CD4-positive, alpha-beta T cell (primary cell): Measurements from ENCODE around the gene ZBTB6. TPM values are rescaled to one million over a fixed set of nuclear protein-coding genes. Genes with fewer than 3 reads are reported as not detected.

Experiments
- ATAC-seq: fragments of 200-7000 bp; cut with Tn5 transposase; one replicate; pipeline ENCODE4 v1.10.0; 2022; ENCODE audit warnings: mild to moderate bottlenecking; ENCODE audit not compliant: poor library complexity
- CTCF ChIA-PET: fragments of 350-600 bp; sonication (Branson Sonifier 250); formaldehyde crosslinking; loops from one replicate; lab custom pipeline; 2021; ENCODE audit warnings: antibody characterized with exemption, inconsistent platforms; lab: Charles Lee
- POLR2A ChIA-PET: fragments of 350-600 bp; sonication (Branson Sonifier 250); formaldehyde crosslinking; loops from one replicate; lab custom pipeline; 2021; ENCODE audit warnings: antibody characterized with exemption, inconsistent platforms; lab: Charles Lee
- DNase-seq, 14 experiments: peaks; one replicate each; pipeline ENCODE4 v3.0.0-alpha.2; 2013 to 2020; ENCODE audit warnings: mixed read lengths in 2 of 14
- H3K27ac ChIP-seq, 2 donors: one replicate each; pipeline versions ENCODE4 v1.5.1 to v1.7.0; 2013; ENCODE audit warnings: low read length in 2 of 2, low read depth in 1 of 2, mild to moderate bottlenecking in 1 of 2
- H3K27me3 ChIP-seq, 2 experiments: 1 replicate in 1 of 2; 2 replicates in 1 of 2; pipeline versions ENCODE4 v1.6.1 to v1.7.0; 2013; ENCODE audit warnings: low read length in 2 of 2, control low read depth in 1 of 2, mild to moderate bottlenecking in 1 of 2, moderate library complexity in 1 of 2; ENCODE audit not compliant: insufficient read depth in 2 of 2, control insufficient read depth in 1 of 2
- H3K36me3 ChIP-seq: one replicate; pipeline ENCODE4 v1.6.1; 2013; ENCODE audit warnings: low read length, control low read depth; ENCODE audit not compliant: insufficient read depth
- H3K4me1 ChIP-seq: one replicate; pipeline ENCODE4 v1.6.1; 2013; ENCODE audit warnings: low read length, control low read depth; ENCODE audit not compliant: insufficient read depth
- H3K4me3 ChIP-seq: one replicate; pipeline ENCODE4 v1.5.1; 2013; ENCODE audit warnings: mild to moderate bottlenecking, low read length, moderate library complexity
- H3K9me3 ChIP-seq, 2 experiments: 1 replicate in 1 of 2; 2 replicates in 1 of 2; pipeline versions ENCODE4 v1.6.1 to v1.7.0; 2013; ENCODE audit warnings: low read length in 2 of 2, mild to moderate bottlenecking in 2 of 2, control low read depth in 1 of 2, moderate library complexity in 1 of 2; ENCODE audit not compliant: control insufficient read depth in 1 of 2, insufficient read depth in 1 of 2
- H3K27ac Mint-ChIP-seq: one replicate; pipeline ENCODE4 v1.8.0; 2020; ENCODE audit warnings: mixed read lengths
- H3K27me3 Mint-ChIP-seq: one replicate; pipeline ENCODE4 v1.8.0; 2021; ENCODE audit warnings: mixed read lengths
- H3K36me3 Mint-ChIP-seq: one replicate; pipeline ENCODE4 v1.8.0; 2021; ENCODE audit warnings: low read depth, mixed read lengths
- H3K4me1 Mint-ChIP-seq: one replicate; pipeline ENCODE4 v1.8.0; 2021; ENCODE audit warnings: low read depth, mixed read lengths
- H3K4me3 Mint-ChIP-seq: one replicate; pipeline ENCODE4 v1.8.0; 2020; ENCODE audit warnings: mild to moderate bottlenecking, mixed read lengths
- H3K9me3 Mint-ChIP-seq: one replicate; pipeline ENCODE4 v1.8.0; 2020; ENCODE audit warnings: mixed read lengths
- CTCF ChIP-seq: fragments of 200-600 bp; IDR thresholded peaks from one replicate; pipeline ENCODE4 v1.8.0; 2022; ENCODE audit warnings: antibody characterized with exemption, mild to moderate bottlenecking
- intact Hi-C, 2 experiments: fragments of 100-400 bp; cut with DNase I in 1 of 2; cut with micrococcal nuclease in 1 of 2; formaldehyde crosslinking; loops; one replicate each; pipeline versions ENCODE4 v1.15.1 to v1.9.0; 2023 to 2025; cut with DNase I, micrococcal nuclease
- total RNA-seq, 174 experiments: library from RNA in 2 of 174; stranded (reverse) in 2 of 174; gene quantifications; one replicate each; pipeline ENCODE4 v1.2.3 and lab custom pipeline; 2021 to 2026

The ZBTB6 gene
- total RNA-seq, 2 experiments from 2014 or later: 3.6 to 3.9 TPM

GRCh38 chr9:122940749-122941581 is 27.8 kb upstream of the ZBTB6 start, which contains the start of gene RABGAP1:
TSS of gene RABGAP1 (plus strand) at chr9:122941020. CDS start at chr9:122957060, 16,040 bp downstream.
- peak; percentile 95 to 99 (median 98) for DNase-seq
- peak; percentile 98 for ATAC-seq
- peaks cover 19% of the 10 kb centered on the region for H3K36me3 ChIP-seq
- peak within 1 kb of the TSS; percentile 57 to 80 for H3K27ac ChIP-seq
- peak within 1 kb of the TSS; percentile 89 for H3K4me3 ChIP-seq
- CTCF ChIA-PET: interaction anchor here (1.0 to 2.1 kb wide), 4 partner anchors 9 to 50 kb away, joined by 3 to 9 read pairs (median 6); partner anchors contain the start of genes ZBTB26 and ZBTB6
- intact Hi-C loops: loop anchor here (1.0 to 5.0 kb wide), 4 partner anchors 10 to 114 kb away; partner anchors contain the start of genes PDCL (in 1 of the 2), RC3H2 (in 1 of the 2), ZBTB26 (in 1 of the 2) and ZBTB6 (in 1 of the 2)
- Mint-ChIP-seq H3K4me1 (peaks cover 42% of the 10 kb centered on the region), H3K27me3 (no peaks in the 10 kb centered on the region), H3K4me3 (peak within 1 kb of the TSS; percentile 91), H3K27ac (peak within 1 kb of the TSS; percentile 88), H3K9me3 (no peaks in the 10 kb centered on the region), H3K36me3 (peaks cover 38% of the 10 kb centered on the region)
- no peaks in the 10 kb centered on the region for H3K9me3 ChIP-seq
- no peaks in the 10 kb centered on the region for H3K27me3 ChIP-seq
- POLR2A ChIA-PET: interaction anchor here (0.6 to 4.2 kb wide), 18 partner anchors 10 to 781 kb away, joined by 3 to 62 read pairs (median 4); partner anchors contain the start of genes MORN5, MRRF, NDUFA8 and PDCL
- no peak for TF ChIP-seq CTCF
- peaks cover 19% of the 10 kb centered on the region for H3K4me1 ChIP-seq

GRCh38 chr9:122940454-122940748 is 27.3 kb upstream of the ZBTB6 start:
- intact Hi-C loops: loop anchor here (1.0 to 5.0 kb wide), 4 partner anchors 9 to 113 kb away; partner anchors contain the start of genes PDCL (in 1 of the 2), RC3H2 (in 1 of the 2), ZBTB26 (in 1 of the 2) and ZBTB6 (in 1 of the 2)
- peak overlapping the region; percentile 37 for H3K4me3 ChIP-seq
- peaks cover 19% of the 10 kb centered on the region for H3K36me3 ChIP-seq
- Mint-ChIP-seq H3K4me3 (peak overlapping the region; percentile 91), H3K27me3 (no peaks in the 10 kb centered on the region), H3K27ac (peak overlapping the region; percentile 88), H3K36me3 (peaks cover 38% of the 10 kb centered on the region), H3K4me1 (peaks cover 40% of the 10 kb centered on the region), H3K9me3 (no peaks in the 10 kb centered on the region)
- ChIA-PET POLR2A (interaction anchor here (0.6 to 4.2 kb wide), 13 partner anchors 9 to 781 kb away, joined by 3 to 62 read pairs (median 5); partner anchors contain the start of genes MORN5, MRRF, NDUFA8 and PDCL), CTCF (interaction anchor here (1.0 to 2.1 kb wide), 4 partner anchors 9 to 51 kb away, joined by 3 to 9 read pairs (median 6); partner anchors contain the start of genes ZBTB26 and ZBTB6)
- H3K27me3 ChIP-seq: no peaks in the 10 kb centered on the region
- no peak for DNase-seq
- no peak for TF ChIP-seq CTCF
- H3K4me1 ChIP-seq: peaks cover 19% of the 10 kb centered on the region
- no peak for ATAC-seq
- peak overlapping the region; percentile 48 to 74 for H3K27ac ChIP-seq
- no peaks in the 10 kb centered on the region for H3K9me3 ChIP-seq

- H3K27ac ChIP-seq: no peak overlapping the region
- Mint-ChIP-seq H3K9me3 (no peaks in the 10 kb centered on the region), H3K4me1 (peaks cover 41% of the 10 kb centered on the region), H3K27ac (peak overlapping the region; percentile 39), H3K4me3 (peak overlapping the region; percentile 78), H3K36me3 (peaks cover 38% of the 10 kb centered on the region), H3K27me3 (no peaks in the 10 kb centered on the region)
- no peaks in the 10 kb centered on the region for H3K9me3 ChIP-seq
- H3K36me3 ChIP-seq: peaks cover 19% of the 10 kb centered on the region
- DNase-seq: no peak
- intact Hi-C loops: loop anchor here in 1 of 2 experiments (2.0 to 10.0 kb wide), 2 partner anchors 27 to 675 kb away; partner anchors contain the start of genes MRRF, RBM18 and ZBTB6
- no peaks in the 10 kb centered on the region for H3K27me3 ChIP-seq
- H3K4me3 ChIP-seq: no peak overlapping the region
- peaks cover 19% of the 10 kb centered on the region for H3K4me1 ChIP-seq
- no peak for ATAC-seq
- no peak for TF ChIP-seq CTCF
- POLR2A ChIA-PET: interaction anchor here (2.8 to 4.2 kb wide), 3 partner anchors 8 to 36 kb away, joined by 44 to 62 read pairs (median 53); partner anchors contain the start of genes RC3H2, ZBTB26 and ZBTB6
- CTCF ChIA-PET: no interaction called here
Measured at GRCh38 chr9:122939601-122940000, 26.5 kb upstream of the ZBTB6 start.
